ENCODE results near the gene MAPK4.

MAPK4 gene

DNA sequence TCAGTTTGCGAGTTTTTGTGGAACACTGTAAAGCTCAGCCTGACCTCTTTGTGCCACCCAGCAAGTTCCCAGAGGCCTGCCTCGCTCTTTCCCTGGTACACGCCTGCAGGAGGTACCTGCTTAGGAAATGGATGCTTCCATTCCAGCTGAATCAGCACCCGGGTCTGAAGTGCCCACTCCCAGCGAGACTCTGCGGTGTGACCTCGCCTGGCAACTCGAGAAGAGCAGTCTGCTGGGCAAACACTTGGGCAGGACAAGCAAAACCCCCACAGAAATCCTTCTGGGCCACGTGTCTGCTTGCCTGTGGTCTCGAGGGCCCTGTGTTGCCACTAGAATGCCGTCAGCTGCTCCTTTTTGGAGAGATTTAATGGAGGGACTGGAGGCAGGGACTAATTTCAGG lies 127.6 kb downstream of the MAPK4 start:
- no peak for DNase-seq (ENCODE audit: low read depth, low spot score)
- TF ChIP-seq, protein P1, sequence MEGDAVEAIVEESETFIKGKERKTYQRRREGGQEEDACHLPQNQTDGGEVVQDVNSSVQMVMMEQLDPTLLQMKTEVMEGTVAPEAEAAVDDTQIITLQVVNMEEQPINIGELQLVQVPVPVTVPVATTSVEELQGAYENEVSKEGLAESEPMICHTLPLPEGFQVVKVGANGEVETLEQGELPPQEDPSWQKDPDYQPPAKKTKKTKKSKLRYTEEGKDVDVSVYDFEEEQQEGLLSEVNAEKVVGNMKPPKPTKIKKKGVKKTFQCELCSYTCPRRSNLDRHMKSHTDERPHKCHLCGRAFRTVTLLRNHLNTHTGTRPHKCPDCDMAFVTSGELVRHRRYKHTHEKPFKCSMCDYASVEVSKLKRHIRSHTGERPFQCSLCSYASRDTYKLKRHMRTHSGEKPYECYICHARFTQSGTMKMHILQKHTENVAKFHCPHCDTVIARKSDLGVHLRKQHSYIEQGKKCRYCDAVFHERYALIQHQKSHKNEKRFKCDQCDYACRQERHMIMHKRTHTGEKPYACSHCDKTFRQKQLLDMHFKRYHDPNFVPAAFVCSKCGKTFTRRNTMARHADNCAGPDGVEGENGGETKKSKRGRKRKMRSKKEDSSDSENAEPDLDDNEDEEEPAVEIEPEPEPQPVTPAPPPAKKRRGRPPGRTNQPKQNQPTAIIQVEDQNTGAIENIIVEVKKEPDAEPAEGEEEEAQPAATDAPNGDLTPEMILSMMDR (IDR thresholded peaks at IDR 0.05; ENCODE audit: low read depth, low read length) = no peak
- H3K4me3 ChIP-seq (ENCODE audit: low read depth, low read length) = no peak overlapping the region
- in situ Hi-C loops (cut with HindIII; ENCODE audit: low sequenced_read_pairs) = no loop called here

DNA sequence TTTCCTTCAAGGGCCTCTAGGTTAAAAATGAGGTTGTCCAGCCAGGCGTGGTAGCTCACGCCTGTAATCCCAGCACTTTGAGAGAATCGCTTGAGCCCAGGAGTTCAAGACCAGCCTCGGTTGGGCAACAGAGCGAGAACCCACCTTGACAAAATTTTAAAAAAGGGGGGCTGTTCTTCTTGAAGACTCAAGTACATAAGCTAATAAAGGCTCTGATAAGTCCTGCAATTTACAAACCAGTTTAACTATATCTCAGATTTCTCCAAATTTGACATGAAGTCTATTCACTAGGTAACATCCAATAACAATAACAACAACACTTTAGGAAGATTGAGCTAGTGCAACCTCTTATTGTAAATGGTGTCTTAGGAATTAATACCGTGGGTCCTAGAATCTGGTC lies 129.7 kb downstream of the MAPK4 start:
- TF ChIP-seq, protein P1 (IDR thresholded peaks at IDR 0.05; ENCODE audit: low read depth, low read length) = no peak
- in situ Hi-C loops (cut with HindIII; ENCODE audit: low sequenced_read_pairs) = no loop called here
- no peak for DNase-seq (ENCODE audit: low read depth, low spot score)
- no peak overlapping the region for H3K4me3 ChIP-seq (ENCODE audit: low read depth, low read length)

DNA sequence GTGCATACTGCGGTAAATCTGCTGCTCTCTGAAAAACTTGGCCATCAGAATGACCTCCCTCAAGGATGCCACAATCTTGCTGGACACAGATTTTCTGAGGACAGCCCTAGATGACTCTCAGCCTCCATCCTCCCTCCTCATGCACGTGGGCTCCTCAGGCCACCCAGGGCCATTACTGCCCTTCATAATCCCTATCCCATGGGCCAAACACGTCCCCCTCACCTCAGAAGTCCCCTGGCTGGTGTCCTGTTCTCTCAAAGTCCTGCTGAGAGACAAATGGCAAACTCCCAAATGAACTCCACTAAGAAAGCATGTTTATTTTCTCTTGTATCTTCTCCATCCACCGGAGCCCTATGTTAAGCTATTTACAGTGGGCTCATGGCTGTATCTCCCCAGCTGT lies 134.3 kb downstream of the MAPK4 start:
- in situ Hi-C loops (cut with HindIII; ENCODE audit: low sequenced_read_pairs) = no loop called here
- TF ChIP-seq, protein P1 (IDR thresholded peaks at IDR 0.05; ENCODE audit: low read depth, low read length) = no peak
- DNase-seq (ENCODE audit: low read depth, low spot score) = no peak

DNA sequence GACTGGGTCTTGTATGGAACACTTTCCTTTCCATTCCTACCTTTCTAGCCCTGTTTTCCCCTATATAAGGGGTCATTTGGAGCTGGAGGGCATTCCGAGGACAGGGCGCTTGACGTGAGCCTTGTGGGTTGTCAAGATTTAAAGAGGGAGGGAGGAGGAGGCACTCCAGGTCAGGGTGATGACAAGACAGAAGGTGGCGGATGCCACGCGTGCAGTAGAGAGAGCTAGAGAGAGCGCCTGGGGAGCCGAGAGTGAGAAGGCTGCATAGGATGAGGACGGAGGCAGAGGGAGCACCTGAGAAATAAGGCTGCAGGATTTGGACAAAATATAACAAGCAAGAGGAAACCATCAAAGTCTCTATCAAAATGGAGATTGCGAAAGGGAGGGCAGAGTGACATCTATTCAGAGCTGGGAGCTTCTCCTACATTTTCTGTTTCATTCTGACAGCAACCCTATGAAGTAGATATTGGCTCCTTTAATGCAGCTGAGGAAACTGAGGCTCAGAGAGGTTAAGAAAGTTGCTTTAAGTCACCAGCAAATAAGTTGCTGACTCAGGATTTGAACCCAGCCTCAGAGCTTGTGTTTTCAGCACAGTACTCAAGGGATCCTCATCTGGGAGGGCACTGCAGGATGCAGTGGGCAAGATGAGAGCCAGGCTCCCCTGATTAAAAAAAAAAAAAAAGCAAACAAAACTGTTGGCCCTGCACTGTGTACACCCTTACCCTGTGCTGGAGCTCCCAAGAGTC lies 135.7 kb downstream of the MAPK4 start:
- TF ChIP-seq, protein P1 (IDR thresholded peaks at IDR 0.05; ENCODE audit: low read depth, low read length) = no peak
- H3K4me3 ChIP-seq (ENCODE audit: low read depth, low read length) = no peak overlapping the region
- DNase-seq (ENCODE audit: low read depth, low spot score) = no peak
- in situ Hi-C loops (cut with HindIII; ENCODE audit: low sequenced_read_pairs) = no loop called here

More for the DNA sequence above, 134.3 kb downstream of the MAPK4 start:
- no peak overlapping the region for H3K4me3 ChIP-seq (ENCODE audit: low read depth, low read length)

DNA sequence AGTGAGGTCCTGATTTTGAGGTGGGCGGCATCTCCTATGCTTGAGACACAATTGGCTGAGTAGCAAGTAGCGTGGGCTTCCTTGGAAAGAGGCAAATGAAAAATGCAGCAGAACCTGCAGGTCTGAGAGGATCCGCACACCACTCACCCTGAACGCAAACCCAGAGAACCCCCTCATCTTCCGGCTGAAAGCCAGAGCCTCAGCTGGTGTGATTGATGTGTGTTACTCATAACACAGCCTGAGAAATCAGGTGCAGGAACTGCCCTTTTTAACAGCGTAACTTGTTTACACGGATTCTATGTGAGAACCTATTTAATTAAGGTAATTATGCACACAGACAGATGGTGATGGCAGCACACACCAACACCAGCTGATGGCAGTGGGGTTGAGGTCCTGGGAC lies 136.5 kb downstream of the MAPK4 start:
- no peak for DNase-seq (ENCODE audit: low read depth, low spot score)
- in situ Hi-C loops (cut with HindIII; ENCODE audit: low sequenced_read_pairs) = no loop called here
- TF ChIP-seq, protein P1 (IDR thresholded peaks at IDR 0.05; ENCODE audit: low read depth, low read length) = no peak
- no peak overlapping the region for H3K4me3 ChIP-seq (ENCODE audit: low read depth, low read length)

DNA sequence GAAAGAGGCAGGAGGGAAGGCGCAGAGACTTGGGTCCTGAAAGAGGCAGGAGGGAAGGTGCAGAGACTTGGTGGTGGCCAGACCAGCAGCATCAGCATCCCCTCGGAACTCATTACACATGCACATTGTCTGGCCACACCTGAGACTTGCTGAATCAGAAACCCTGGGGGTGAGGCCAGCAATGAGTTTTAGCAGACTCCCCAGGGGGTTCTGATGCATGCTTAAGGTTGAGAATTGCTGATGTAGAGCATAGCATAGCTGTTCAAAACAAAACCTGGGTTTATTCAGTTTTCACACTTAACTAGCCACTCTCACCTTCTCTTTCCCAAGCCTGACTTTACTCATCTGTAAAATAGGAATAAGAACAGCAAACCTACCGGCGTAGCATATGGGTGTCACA lies 137.0 kb downstream of the MAPK4 start:
- H3K4me3 ChIP-seq (ENCODE audit: low read depth, low read length) = no peak overlapping the region
- in situ Hi-C loops (cut with HindIII; ENCODE audit: low sequenced_read_pairs) = no loop called here
- TF ChIP-seq, protein P1 (IDR thresholded peaks at IDR 0.05; ENCODE audit: low read depth, low read length) = no peak
- no peak for DNase-seq (ENCODE audit: low read depth, low spot score)
